DOHH2 (cell line): ENCODE measurements around the gene RPL28.

Source experiments
- H3F3A ChIP-seq: fragments of 200-600 bp; sonication (generic), shearing (Covaris generic); 2 replicates; pipeline ENCODE4 v1.6.0; 2016; ENCODE audit warnings: antibody characterized with exemption, mild to moderate bottlenecking; ENCODE audit not compliant: control insufficient read depth, insufficient read depth
- H3K27ac ChIP-seq: fragments of 200-600 bp; sonication (generic); 2 replicates; pipeline ENCODE4 v1.5.1; 2014; ENCODE audit warnings: low read depth, mild to moderate bottlenecking, low read length, moderate library complexity
- H3K27me3 ChIP-seq: fragments of 200-600 bp; sonication (generic); 2 replicates; pipeline ENCODE4 v1.6.1; 2014; ENCODE audit warnings: mild to moderate bottlenecking, low read length, mixed read lengths; ENCODE audit not compliant: control insufficient read depth
- H3K36me3 ChIP-seq: fragments of 200-600 bp; sonication (generic); 2 replicates; pipeline ENCODE4 v1.6.1; 2014; ENCODE audit warnings: mild to moderate bottlenecking, low read length, moderate library complexity, mixed read lengths; ENCODE audit not compliant: control insufficient read depth
- H3K4me1 ChIP-seq: fragments of 200-600 bp; sonication (generic); 2 replicates; pipeline ENCODE4 v1.6.1; 2014; ENCODE audit warnings: mild to moderate bottlenecking, low read length, mixed read lengths; ENCODE audit not compliant: control insufficient read depth
- H3K4me2 ChIP-seq: fragments of 200-600 bp; sonication (generic); 2 replicates; pipeline ENCODE4 v1.6.0; 2014; ENCODE audit warnings: mild to moderate bottlenecking, low read length, moderate library complexity
- H3K4me3 ChIP-seq: fragments of 200-600 bp; sonication (generic); 2 replicates; pipeline ENCODE4 v1.5.1; 2014; ENCODE audit warnings: mild to moderate bottlenecking, low read length, mixed read lengths
- H3K79me2 ChIP-seq: fragments of 200-600 bp; sonication (generic); 2 replicates; pipeline ENCODE4 v1.6.1; 2014; ENCODE audit warnings: mild to moderate bottlenecking, low read length, mixed read lengths; ENCODE audit not compliant: control insufficient read depth
- H3K9me2 ChIP-seq: fragments of 200-600 bp; sonication (generic); replicated peaks from 2 replicates; pipeline ENCODE4 v1.6.1; 2014; ENCODE audit warnings: mild to moderate bottlenecking, low read length, mixed read lengths; ENCODE audit not compliant: control insufficient read depth
- H3K9me3 ChIP-seq: fragments of 200-600 bp; sonication (generic); 2 replicates; pipeline ENCODE4 v1.6.1; 2014; ENCODE audit warnings: antibody characterized with exemption, low read length, mixed read lengths; ENCODE audit not compliant: control insufficient read depth, insufficient read depth
- H4K20me1 ChIP-seq: fragments of 200-600 bp; sonication (generic); 2 replicates; pipeline ENCODE4 v1.6.0; 2014; ENCODE audit warnings: low read depth, mild to moderate bottlenecking, antibody characterized with exemption, low read length, moderate library complexity; ENCODE audit not compliant: control insufficient read depth, insufficient read depth
- EZH2phosphoT487 ChIP-seq: fragments of 200-600 bp; sonication (generic); IDR thresholded peaks from 2 replicates; pipeline ENCODE4 v1.6.1; 2017; ENCODE audit warnings: borderline replicate concordance, mild to moderate bottlenecking, antibody characterized with exemption, low read length, moderate library complexity, mixed read lengths
- TF ChIP-seq, protein P1 (sequence below): fragments of 200-600 bp; sonication (generic); IDR thresholded peaks from one replicate; pipeline ENCODE4 v1.5.1; 2014; ENCODE audit warnings: antibody characterized with exemption, mild to moderate bottlenecking, low read depth, low read length; ENCODE audit not compliant: poor library complexity, severe bottlenecking

Gene RPL28

DNA sequence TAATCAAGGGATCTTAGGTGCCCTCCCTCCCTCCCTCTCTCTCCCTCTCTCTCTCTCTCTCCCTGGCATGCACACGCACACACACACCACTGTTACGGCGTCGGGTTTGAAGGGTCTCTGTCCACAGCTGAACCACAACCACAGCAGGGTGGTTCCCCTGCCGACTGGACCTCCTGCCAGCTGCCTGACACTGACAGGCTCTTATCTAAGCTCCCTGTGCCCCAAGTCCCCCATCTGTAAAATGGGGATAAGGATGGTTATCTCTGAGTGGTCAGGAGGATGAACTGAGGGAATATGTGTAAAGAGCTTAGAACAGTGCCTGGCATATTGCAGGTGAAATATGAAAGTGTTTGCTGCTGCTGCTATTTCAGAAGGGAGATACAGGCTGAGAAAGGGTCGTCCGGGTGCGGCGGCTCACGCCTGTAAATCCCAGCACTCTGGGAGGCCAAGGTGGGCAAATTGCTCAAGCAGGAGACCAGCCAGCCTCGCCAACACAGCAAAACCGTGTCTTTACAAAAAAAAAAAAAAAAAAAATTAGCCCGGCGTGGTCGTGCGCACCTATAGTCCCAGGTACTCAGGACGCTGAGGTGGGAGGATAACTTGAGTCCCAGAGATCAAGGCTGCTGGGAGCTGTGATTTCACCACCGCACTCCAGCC lies 58.2 kb downstream of the RPL28 start:
- Histone ChIP-seq H3K79me2 (no peaks in the 10 kb centered on the region), H3K9me2 (no peaks in the 10 kb centered on the region), H3K4me2 (no peak overlapping the region), H3K36me3 (no peaks in the 10 kb centered on the region), H3K4me3 (no peak overlapping the region), H4K20me1 (no peaks in the 10 kb centered on the region; the same call in 1 of the 2 replicates), H3K27ac (no peak overlapping the region), H3K27me3 (peaks cover 32% of the 10 kb centered on the region), H3K4me1 (peaks cover 15% of the 10 kb centered on the region), H3K9me3 (no peaks in the 10 kb centered on the region), H3F3A (peaks cover 5% of the 10 kb centered on the region; the same call in 1 of the 2 replicates)
- no peak for TF ChIP-seq EZH2phosphoT487
- TF ChIP-seq, protein P1, sequence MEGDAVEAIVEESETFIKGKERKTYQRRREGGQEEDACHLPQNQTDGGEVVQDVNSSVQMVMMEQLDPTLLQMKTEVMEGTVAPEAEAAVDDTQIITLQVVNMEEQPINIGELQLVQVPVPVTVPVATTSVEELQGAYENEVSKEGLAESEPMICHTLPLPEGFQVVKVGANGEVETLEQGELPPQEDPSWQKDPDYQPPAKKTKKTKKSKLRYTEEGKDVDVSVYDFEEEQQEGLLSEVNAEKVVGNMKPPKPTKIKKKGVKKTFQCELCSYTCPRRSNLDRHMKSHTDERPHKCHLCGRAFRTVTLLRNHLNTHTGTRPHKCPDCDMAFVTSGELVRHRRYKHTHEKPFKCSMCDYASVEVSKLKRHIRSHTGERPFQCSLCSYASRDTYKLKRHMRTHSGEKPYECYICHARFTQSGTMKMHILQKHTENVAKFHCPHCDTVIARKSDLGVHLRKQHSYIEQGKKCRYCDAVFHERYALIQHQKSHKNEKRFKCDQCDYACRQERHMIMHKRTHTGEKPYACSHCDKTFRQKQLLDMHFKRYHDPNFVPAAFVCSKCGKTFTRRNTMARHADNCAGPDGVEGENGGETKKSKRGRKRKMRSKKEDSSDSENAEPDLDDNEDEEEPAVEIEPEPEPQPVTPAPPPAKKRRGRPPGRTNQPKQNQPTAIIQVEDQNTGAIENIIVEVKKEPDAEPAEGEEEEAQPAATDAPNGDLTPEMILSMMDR = no peak

DNA sequence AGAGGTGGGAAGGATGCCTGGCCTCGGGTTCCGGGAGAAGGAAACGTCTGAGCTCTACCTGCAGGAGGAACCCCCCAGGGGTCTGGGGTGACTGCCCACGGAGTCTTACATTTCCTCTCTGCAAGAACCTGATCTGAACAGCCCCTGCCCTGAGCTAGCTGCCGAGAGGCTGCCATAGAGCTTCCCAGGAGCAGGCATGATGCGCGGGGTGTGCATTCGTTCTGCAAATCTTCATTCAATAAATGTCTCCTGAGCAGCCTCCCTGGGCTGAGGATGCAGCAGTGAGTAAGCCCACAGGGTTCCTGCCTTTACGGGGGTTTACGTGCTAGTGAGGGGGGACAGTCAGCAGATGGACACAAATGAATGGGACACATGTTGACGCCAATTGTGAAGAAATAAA lies 58.9 kb downstream of the RPL28 start:
- no peaks in the 10 kb centered on the region for H3K36me3 ChIP-seq
- H3K4me3 ChIP-seq = no peak overlapping the region
- H3K79me2 ChIP-seq = no peaks in the 10 kb centered on the region
- no peaks in the 10 kb centered on the region for H3K9me3 ChIP-seq
- TF ChIP-seq, protein P1 = no peak
- no peak for TF ChIP-seq EZH2phosphoT487
- no peak overlapping the region for H3K4me2 ChIP-seq
- H3F3A ChIP-seq = peaks cover 5% of the 10 kb centered on the region; the same call in 1 of the 2 replicates
- H4K20me1 ChIP-seq = no peaks in the 10 kb centered on the region; the same call in 1 of the 2 replicates
- H3K27ac ChIP-seq = no peak overlapping the region
- H3K4me1 ChIP-seq = peaks cover 15% of the 10 kb centered on the region
- no peaks in the 10 kb centered on the region for H3K9me2 ChIP-seq
- H3K27me3 ChIP-seq = peaks cover 32% of the 10 kb centered on the region

DNA sequence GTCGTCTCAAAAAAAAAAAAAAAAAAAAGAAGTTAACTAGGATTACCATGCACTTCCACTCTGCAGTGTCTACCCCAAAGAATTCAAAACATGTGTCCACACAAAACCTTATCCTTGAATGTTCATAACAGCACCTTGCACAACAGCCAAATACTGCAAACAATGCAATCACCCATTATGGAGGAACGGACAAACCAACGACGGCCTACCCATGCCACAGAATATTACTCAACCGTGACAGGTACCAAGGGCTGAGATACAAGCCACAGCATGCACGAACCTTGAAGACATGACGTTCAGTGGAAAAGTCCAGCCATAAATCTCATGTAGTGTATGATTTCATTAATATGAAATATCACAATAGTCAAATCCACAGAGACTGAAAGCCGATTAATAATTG lies 60.3 kb downstream of the RPL28 start:
- Histone ChIP-seq H3K9me2 (no peaks in the 10 kb centered on the region), H3K4me2 (no peak overlapping the region), H3K36me3 (no peaks in the 10 kb centered on the region), H3K4me1 (peaks cover 8% of the 10 kb centered on the region), H3K27ac (no peak overlapping the region), H3F3A (peaks cover 5% of the 10 kb centered on the region; the same call in 1 of the 2 replicates), H3K27me3 (peaks cover 26% of the 10 kb centered on the region), H3K9me3 (no peaks in the 10 kb centered on the region), H3K4me3 (no peak overlapping the region), H3K79me2 (no peaks in the 10 kb centered on the region), H4K20me1 (no peaks in the 10 kb centered on the region)
- no peak for TF ChIP-seq EZH2phosphoT487
- TF ChIP-seq, protein P1 = no peak
